Measurements from ENCODE around the gene OGFOD3. TPM values are rescaled to one million over a fixed set of nuclear protein-coding genes. Genes with fewer than 3 reads are reported as not detected.

Gene OGFOD3
- total and polyA plus RNA-seq, 2 donors (not counting 3 experiments of a cell fraction or from before 2014, with no cell fraction given) = 31.7 to 34.8 TPM

GRCh38 chr17:82392209-82392920, 26.0 kb downstream of the OGFOD3 start:
- POLR2A ChIA-PET = no interaction called here
- dilution Hi-C loops (cut with MboI; ENCODE audit: extremely low pct_ligation_motif_present, low sequenced_read_pairs) (no loop called here), intact Hi-C loops (cut with micrococcal nuclease) (no loop called here)
- no peaks in the 10 kb centered on the region for H4K20me1 ChIP-seq (replicated peaks; ENCODE audit: control insufficient read depth, extremely low read depth, insufficient read depth, low read length)
- no peak for DNase-seq (ENCODE audit: low read depth, low spot score)
- no peak overlapping the region for H3K4me3 ChIP-seq (replicated peaks in 1 of 3; ENCODE audit: insufficient read depth in 1 of 3, low read depth in 1 of 3, low read length in 3 of 3)
- TF ChIP-seq GATA2 (IDR thresholded peaks at IDR 0.05; ENCODE audit: insufficient read depth, insufficient read length, low read depth, low read length) (no peak), POLR2A (IDR thresholded peaks at IDR 0.05; ENCODE audit: low read depth, low read length) (no peak), MYC (IDR thresholded peaks at IDR 0.05; ENCODE audit: low read depth, low read length) (no peak), EZH2 (IDR thresholded peaks at IDR 0.05; ENCODE audit: borderline replicate concordance, low read depth, low read length, severe bottlenecking) (no peak), MAX (IDR thresholded peaks at IDR 0.05; ENCODE audit: insufficient read depth, insufficient read length) (no peak)
- H3K36me3 ChIP-seq (ENCODE audit: control insufficient read depth in 2 of 2, extremely low read depth in 1 of 2, insufficient read depth in 2 of 2, low read length in 2 of 2) = no peaks in the 10 kb centered on the region
- no peak overlapping the region for H2AFZ ChIP-seq (ENCODE audit: low read depth, low read length)
- H3K4me2 ChIP-seq (ENCODE audit: insufficient read depth, low read length) = no peak overlapping the region
- H3K9me3 ChIP-seq (replicated peaks; ENCODE audit: control insufficient read depth, insufficient read depth, low read length) = no peaks in the 10 kb centered on the region
- no peaks in the 10 kb centered on the region for H3K79me2 ChIP-seq (ENCODE audit: control insufficient read depth, insufficient read depth, low read length)
- no peaks in the 10 kb centered on the region for H3K27me3 ChIP-seq (ENCODE audit: control insufficient read depth in 2 of 2, insufficient read depth in 2 of 2, low read length in 2 of 2)
- TSS peak; percentile 14 for BruUV-seq (replicated peaks)
- H3K4me1 ChIP-seq (ENCODE audit: control insufficient read depth, extremely low read depth, insufficient read depth, low read length) = no peaks in the 10 kb centered on the region
- no peak overlapping the region for H3K9ac ChIP-seq (replicated peaks; ENCODE audit: extremely low read depth, insufficient read depth, low read length)
- no peak overlapping the region for H3K27ac ChIP-seq (ENCODE audit: insufficient read depth, low read depth, low read length)
- no peaks in the 10 kb centered on the region for H3K9me1 ChIP-seq (replicated peaks; ENCODE audit: control insufficient read depth, extremely low read depth, insufficient read depth, low read length)
- CTCF ChIA-PET = no interaction called here
- no peak for FAIRE-seq

- intact Hi-C loops (cut with micrococcal nuclease) = no loop called here
Measured at GRCh38 chr17:82391496-82392066, 26.8 kb downstream of the OGFOD3 start.

More at GRCh38 chr17:82391496-82392066, 26.8 kb downstream of the OGFOD3 start:
- no peak overlapping the region for H3K27ac ChIP-seq (ENCODE audit: insufficient read depth, low read depth, low read length)
- no peaks in the 10 kb centered on the region for H3K9me3 ChIP-seq (replicated peaks; ENCODE audit: control insufficient read depth, insufficient read depth, low read length)
- H3K4me3 ChIP-seq (replicated peaks in 1 of 3; ENCODE audit: insufficient read depth in 1 of 3, low read depth in 1 of 3, low read length in 3 of 3) = no peak overlapping the region
- no peak overlapping the region for H3K9ac ChIP-seq (replicated peaks; ENCODE audit: extremely low read depth, insufficient read depth, low read length)
- TF ChIP-seq POLR2AphosphoS5 (IDR thresholded peaks at IDR 0.05; ENCODE audit: insufficient read depth, low read depth, low read length) = no peak
- no peak for TF ChIP-seq EZH2 (IDR thresholded peaks at IDR 0.05; ENCODE audit: borderline replicate concordance, low read depth, low read length, severe bottlenecking)
- no peak for TF ChIP-seq JUN (IDR thresholded peaks at IDR 0.05; ENCODE audit: borderline replicate concordance, insufficient read depth, insufficient read length, low read depth)
- no peak for TF ChIP-seq GATA2 (IDR thresholded peaks at IDR 0.05; ENCODE audit: insufficient read depth, insufficient read length, low read depth, low read length)
- no peak for TF ChIP-seq MAX (IDR thresholded peaks at IDR 0.05; ENCODE audit: insufficient read depth, insufficient read length)
- TF ChIP-seq POLR2A (IDR thresholded peaks at IDR 0.05; ENCODE audit: low read depth, low read length) = no peak
- no peak for TF ChIP-seq CTCF (IDR thresholded peaks at IDR 0.05; ENCODE audit: extremely low read depth in 1 of 2, insufficient read depth in 1 of 2, low read depth in 1 of 2, low read length in 2 of 2)
- TF ChIP-seq MYC (IDR thresholded peaks at IDR 0.05; ENCODE audit: low read depth, low read length) = no peak
- DNase-seq (ENCODE audit: low read depth, low spot score) = no peak
- ChIA-PET POLR2A (no interaction called here), CTCF (no interaction called here)
- no peaks in the 10 kb centered on the region for H3K36me3 ChIP-seq (ENCODE audit: control insufficient read depth in 2 of 2, extremely low read depth in 1 of 2, insufficient read depth in 2 of 2, low read length in 2 of 2)
- no peaks in the 10 kb centered on the region for H3K4me1 ChIP-seq (ENCODE audit: control insufficient read depth, extremely low read depth, insufficient read depth, low read length)
- H3K9me1 ChIP-seq (replicated peaks; ENCODE audit: control insufficient read depth, extremely low read depth, insufficient read depth, low read length) = no peaks in the 10 kb centered on the region
- H2AFZ ChIP-seq (ENCODE audit: low read depth, low read length) = no peak overlapping the region
- H3K4me2 ChIP-seq (ENCODE audit: insufficient read depth, low read length) = no peak overlapping the region
- no peaks in the 10 kb centered on the region for H4K20me1 ChIP-seq (replicated peaks; ENCODE audit: control insufficient read depth, extremely low read depth, insufficient read depth, low read length)
- dilution Hi-C loops (cut with MboI; ENCODE audit: extremely low pct_ligation_motif_present, low sequenced_read_pairs) = no loop called here
- H3K27me3 ChIP-seq (ENCODE audit: control insufficient read depth in 2 of 2, insufficient read depth in 2 of 2, low read length in 2 of 2) = no peaks in the 10 kb centered on the region
- BruUV-seq (replicated peaks) = no TSS peak
- H3K79me2 ChIP-seq (ENCODE audit: control insufficient read depth, insufficient read depth, low read length) = no peaks in the 10 kb centered on the region
- FAIRE-seq = no peak

Measured in endothelial cell of umbilical vein (primary cell).